GM18520 (cell line): ENCODE measurements around the gene ZNF280D.
A peak's percentile ranks its signal among the peaks of the same experiment; 100 is the strongest.
"Not testable (repeated sequence)": the region's sequence is repeated elsewhere in the genome, so short reads cannot be mapped to it uniquely, and the experiment has no call there.

ENCODE experiments used
- ATAC-seq: cut with Tn5 transposase; IDR thresholded peaks from one replicate; pipeline ENCODE4 v1.9.1; 2021; ENCODE audit not compliant: unreplicated experiment

The ZNF280D gene

GRCh38 chr15:56733136-56734012 is at the start of gene ZNF280D:
TSS of gene ZNF280D (minus strand) at chr15:56733509. CDS start at chr15:56707109, 26,400 bp downstream.
- ATAC-seq, result peak; percentile 63

DNA sequence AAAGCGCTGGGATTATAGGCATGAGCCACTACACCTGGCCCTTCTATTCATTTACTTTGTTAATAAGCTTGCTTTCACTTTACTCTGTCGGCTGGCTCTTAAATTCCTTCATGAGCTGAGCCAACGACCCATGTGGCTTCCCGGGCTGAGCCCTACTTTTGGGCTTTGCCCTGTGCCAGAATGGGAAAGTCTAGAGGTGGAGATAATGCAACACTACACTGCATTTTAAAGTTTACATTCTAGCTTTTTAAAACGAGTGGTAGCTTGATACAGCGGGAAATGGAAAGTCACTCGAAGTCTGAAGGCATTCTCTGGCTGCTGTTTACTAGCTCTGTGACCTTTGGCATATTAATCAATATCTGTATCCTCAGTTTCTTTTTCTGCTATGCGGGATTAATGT is 49.0 kb upstream of the ZNF280D start:
- ATAC-seq, result no peak

GRCh38 chr15:56781666-56782065 is 48.4 kb upstream of the ZNF280D start:
- ATAC-seq, result no peak

DNA sequence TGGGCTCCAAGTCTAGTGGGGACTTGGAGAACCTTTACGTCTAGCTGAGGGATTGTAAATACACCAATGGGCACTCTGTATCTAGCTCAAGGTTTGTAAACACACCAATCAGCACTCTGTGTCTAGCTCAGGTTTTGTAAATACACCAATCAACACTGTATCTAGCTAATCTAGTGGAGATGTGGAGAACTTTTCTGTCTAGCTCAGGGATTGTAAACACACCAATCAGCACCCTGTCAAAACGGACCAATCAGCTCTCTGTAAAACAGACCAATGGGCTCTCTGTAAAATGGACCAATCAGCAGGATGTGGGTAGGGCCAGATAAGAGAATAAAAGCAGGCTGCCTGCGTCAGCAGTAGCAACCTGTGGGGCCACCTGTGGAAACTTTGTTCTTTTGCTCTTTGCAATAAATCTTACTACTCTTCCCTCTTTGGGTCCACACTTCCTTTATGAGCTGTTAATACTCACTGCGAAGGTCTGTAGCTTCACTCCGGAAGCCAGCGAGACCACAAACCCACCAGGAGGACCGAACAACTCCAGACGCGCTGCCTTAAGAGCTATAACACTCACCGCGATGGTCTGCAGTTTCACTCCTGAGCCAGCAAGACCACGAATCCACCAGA is 46.9 kb upstream of the ZNF280D start:
- ATAC-seq, result not testable (repeated sequence)

GRCh38 chr15:56779449-56779848 is 46.1 kb upstream of the ZNF280D start:
- not testable (repeated sequence) for ATAC-seq

DNA sequence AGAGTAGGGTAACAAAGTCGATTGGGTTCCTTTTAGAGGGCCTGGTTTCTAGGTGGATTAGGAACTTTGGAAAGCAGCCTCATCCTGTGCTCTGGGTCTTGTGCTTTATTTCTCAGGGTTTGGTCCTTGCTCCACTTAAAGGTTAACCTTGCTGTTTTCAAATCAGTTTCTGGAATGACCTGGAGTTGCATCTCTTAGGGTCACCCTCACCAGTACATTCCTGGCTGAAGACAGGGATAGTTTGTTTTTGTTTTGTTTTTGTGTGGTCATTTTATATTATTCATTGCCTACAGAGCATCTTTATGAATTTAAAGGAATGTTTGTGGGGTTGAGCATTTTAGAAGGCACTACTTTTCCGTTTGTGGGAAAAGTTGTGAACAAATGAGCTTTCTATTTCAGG is 45.5 kb upstream of the ZNF280D start:
- no peak for ATAC-seq

DNA sequence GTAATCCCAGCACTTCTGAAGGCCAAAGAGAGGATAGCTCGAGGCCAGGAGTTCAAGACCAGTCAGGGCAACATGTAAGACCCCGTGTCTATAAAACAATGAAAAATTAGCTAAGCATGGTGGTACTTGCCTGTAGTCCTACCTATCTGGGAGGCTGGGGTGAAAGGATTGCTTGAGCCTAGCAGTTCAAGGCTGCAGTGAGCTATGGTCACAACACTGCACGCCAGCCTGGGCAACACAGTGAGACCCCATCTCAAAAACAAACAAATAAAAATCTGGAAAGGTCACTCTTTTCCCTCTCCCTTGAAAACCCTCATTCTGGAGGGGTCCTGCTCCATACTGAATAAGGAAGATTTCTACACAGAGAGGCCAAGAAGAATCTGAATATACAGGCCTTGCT is 43.5 kb upstream of the ZNF280D start:
- no peak for ATAC-seq

DNA sequence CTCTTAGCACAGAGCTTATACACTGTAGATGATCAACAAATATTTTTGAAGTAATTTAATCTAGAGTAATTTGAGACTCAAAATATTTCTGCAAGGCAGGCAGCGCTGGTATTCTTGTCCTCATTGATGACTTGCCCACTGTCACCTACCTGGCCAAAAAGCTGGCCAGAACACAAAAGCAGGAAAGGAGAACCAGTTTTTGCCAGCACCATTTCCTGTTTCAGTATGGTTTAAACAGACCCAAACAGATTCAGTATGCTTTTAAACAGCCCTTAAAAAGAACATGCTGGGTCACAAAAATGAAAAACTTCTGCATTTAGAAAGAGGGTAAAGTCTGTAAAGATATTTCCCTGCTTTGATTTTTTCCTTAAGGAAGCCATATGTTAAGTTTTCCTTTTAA is 42.3 kb upstream of the ZNF280D start:
- no peak for ATAC-seq

- no peak for ATAC-seq
Observed at GRCh38 chr15:56774356-56774755, 41.0 kb upstream of the ZNF280D start.

DNA sequence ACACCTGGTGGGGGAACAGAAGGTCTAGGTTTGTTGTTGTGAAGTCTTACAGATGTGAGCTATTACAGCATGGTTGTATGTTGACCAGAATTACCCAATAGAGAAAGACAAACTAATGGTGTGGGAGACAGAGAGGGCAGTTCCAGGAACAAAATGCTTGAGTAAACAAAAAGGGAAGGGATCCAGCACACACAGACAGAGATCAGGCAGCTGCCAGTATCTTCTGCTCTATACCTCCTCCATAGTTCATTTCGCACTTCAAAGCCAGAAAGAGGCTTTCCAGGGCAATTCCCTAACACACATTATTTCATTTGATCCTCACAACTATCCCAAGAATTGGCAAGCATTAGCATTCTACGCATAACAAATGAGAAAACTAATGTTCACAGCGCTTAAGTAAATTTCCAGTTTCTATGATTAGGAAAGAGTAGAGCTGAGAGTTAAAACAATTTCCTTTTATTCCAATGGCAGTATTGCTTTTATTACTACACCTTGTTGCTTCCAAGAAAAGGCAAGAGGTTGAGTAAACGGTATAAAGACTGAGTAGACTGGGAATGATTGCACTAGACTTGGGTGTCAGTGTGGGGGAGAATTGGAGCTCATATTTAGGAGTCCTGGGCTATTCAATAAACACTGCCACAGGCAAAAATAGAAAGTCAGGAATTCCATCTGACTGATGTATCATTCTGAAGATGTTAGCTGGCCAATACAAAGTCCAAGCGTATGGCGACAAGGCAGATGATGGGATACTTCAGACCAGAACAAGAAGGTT is 39.7 kb upstream of the ZNF280D start:
- no peak for ATAC-seq

DNA sequence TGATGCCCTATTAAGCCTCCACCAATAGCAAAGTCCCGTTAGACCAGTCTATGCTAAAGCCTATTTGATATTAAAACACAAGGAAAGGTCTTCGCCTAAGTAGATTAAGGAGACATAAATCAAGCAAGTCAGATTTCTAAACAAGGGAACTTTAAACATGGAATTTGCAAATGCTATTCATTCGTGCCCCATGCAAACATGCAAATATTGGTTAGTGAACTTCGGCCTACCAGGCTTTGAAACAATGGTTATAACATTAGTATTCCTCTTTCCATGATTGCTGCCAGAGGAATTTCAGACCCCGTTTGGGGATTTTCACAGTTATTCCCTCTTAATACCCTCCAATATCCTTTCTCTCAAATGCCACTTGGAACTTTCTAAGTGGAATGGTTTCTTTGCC is 36.9 kb upstream of the ZNF280D start:
- no peak for ATAC-seq

DNA sequence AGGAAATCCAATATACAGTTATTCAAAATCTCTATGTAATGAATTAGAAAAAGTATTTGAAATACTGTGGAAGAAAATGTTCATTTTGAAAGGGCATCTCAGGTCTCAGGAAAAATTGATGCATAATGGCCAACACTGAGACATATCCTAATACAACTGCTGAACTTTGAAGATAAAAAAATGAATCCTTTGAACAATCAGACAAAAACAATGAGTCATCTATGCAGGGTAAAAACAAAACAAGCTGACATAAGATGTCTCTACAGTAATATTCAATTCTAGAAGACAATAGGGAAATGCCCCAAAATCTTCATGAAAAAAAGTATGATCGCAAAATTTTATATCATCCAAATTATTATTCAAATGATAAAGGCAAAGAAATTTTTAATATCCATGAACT is 34.0 kb upstream of the ZNF280D start:
- ATAC-seq, result no peak

DNA sequence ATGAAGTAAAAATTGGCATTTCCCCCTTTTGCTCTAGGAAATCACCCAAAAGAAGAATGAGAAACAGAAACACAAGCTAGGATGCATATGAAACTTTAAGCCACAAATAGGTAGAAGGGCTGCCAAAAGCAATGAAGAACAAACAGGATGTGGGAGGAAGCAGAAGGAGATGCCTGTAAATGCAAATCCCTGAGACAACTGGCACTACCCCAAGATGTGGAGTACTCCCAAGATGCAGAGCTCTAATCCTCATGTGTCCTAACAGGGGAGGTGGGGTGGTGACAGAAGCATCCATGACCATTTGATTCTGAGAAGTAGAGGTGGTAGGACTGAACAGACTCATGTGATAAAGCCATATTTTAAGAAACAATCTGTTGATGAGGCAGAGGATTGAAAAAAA is 31.9 kb upstream of the ZNF280D start:
- ATAC-seq, result no peak

DNA sequence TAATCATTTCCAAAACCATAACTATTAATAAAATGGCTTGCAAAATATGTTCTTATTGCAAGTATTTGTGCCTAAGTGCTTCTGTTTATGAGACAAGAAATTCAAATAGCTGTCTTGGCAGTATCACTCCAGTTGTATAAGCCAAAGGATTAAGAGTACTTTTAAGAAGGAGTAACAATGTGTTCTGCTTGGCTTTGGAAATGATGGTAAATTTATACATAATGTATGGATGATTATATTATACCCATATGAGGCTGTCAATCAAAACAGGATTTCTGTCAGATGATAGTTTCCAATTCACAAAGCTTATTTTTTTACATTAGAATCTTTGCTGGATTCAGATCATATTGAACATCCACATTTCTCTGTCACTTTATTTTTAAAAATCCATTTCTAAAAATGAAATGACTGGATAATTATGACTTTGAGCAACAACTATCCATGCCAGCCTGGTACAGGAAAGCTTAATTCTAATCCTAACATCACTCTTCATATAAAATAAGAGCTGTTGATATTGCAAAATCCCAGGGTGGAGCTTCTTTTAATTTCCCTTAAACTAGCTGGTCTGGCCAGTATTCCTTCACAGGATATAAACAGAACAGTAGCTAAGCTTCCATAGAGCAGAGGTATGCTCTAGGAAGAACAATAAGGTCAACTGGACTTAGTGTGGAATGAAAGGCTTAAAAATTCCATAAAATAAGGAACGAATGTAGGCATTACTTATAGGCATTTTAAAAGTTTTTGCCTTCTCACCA is 30.0 kb upstream of the ZNF280D start:
- no peak for ATAC-seq

DNA sequence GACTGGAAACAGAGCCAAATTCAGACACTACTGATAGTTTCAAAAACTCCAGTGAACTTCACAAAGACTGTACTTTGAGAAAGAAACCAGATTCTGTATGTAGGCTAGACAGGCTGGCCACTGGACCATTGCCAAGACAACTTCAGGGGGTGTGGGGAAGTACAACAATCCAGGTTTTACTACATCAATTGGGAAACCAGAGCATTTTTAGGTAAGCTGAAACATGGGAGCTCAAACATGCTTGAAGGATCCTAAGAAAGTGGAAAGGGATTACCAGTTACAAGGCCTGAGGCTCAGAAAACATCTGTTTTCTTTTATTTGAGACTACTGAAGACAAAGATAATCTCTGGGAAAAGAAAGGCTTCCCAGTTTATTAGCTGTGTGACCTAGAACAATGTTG is 26.9 kb upstream of the ZNF280D start:
- no peak for ATAC-seq

- no peak for ATAC-seq
Observed at GRCh38 chr15:56759450-56759845, 26.1 kb upstream of the ZNF280D start.

GRCh38 chr15:56758770-56759449 is 25.6 kb upstream of the ZNF280D start:
- no peak for ATAC-seq

DNA sequence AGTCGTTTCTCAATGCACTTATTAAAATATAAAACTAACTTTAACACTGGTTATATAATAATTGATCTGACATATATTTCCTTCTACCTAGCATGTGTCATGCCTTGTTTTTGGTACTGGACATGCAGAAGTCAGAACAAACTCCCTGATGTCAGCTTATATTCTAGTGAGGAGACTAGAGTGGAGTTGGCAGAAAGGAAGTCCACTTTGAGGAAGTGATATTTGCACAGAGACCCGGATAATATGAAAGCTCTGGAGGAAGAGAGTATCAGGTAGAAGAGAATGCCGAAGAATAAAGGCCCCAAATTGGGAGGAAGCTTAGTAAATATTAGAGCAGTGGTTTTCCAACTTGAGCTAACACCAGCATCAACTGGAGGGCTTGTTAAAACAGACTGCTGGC is 24.6 kb upstream of the ZNF280D start:
- ATAC-seq, result no peak

DNA sequence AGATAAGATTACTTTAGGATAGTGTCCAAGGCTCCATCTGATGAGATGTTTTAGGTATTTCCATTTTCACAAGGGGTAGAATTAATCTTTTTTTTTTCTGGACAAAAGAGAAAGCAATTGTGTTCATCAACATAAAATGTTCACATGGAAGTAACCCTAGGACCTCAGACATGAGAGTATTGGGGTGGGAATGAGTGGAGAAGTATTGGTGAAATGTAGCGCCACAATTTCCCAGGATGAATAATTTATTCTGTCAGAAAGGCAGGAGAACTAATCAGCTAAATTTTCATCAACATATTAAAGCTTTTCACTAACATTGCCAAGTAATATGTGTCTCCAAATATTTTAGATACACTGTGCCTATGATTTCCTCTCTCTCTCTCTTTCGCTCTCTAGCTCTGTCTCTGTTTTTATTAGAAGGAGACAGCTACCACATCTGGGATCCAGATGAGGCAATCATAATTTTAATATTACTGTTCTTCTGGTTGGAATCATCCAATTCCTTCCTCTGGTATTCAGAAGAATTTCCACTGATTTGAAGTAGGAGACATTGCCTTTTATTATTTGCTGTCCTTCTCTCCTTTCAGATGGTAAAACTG is 21.6 kb upstream of the ZNF280D start:
- ATAC-seq, result no peak

- ATAC-seq, result no peak
Observed at GRCh38 chr15:56752986-56753385, 19.7 kb upstream of the ZNF280D start.
